HUES48 (cell line): ENCODE data around the gene ZNF124.
"Not testable (repeated sequence)": the region's sequence is repeated elsewhere in the genome, so short reads cannot be mapped to it uniquely, and the experiment has no call there.

ENCODE experiments used
- H3K27ac ChIP-seq: one replicate; pipeline ENCODE4 v1.7.0; 2013; ENCODE audit warnings: low read depth, low read length, inconsistent platforms
- H3K27me3 ChIP-seq: 2 replicates; pipeline ENCODE4 v1.6.1; 2013; ENCODE audit warnings: mild to moderate bottlenecking, low read length; ENCODE audit not compliant: control insufficient read depth, insufficient read depth
- H3K36me3 ChIP-seq: 2 replicates; pipeline ENCODE4 v1.6.1; 2013; ENCODE audit warnings: low read length; ENCODE audit not compliant: control insufficient read depth, insufficient read depth
- H3K4me1 ChIP-seq: 2 replicates; pipeline ENCODE4 v1.6.1; 2013; ENCODE audit warnings: mild to moderate bottlenecking, low read length; ENCODE audit not compliant: control insufficient read depth, insufficient read depth
- H3K4me3 ChIP-seq: 2 replicates; pipeline ENCODE4 v1.5.1; 2013; ENCODE audit warnings: mild to moderate bottlenecking, low read depth, low read length
- H3K9ac ChIP-seq: 2 replicates; pipeline ENCODE4 v1.6.1; 2013; ENCODE audit warnings: mild to moderate bottlenecking, low read depth, low read length, moderate library complexity
- H3K9me3 ChIP-seq: 2 replicates; pipeline ENCODE4 v1.6.1; 2013; ENCODE audit warnings: low read length; ENCODE audit not compliant: control insufficient read depth, insufficient read depth

Gene ZNF124

DNA sequence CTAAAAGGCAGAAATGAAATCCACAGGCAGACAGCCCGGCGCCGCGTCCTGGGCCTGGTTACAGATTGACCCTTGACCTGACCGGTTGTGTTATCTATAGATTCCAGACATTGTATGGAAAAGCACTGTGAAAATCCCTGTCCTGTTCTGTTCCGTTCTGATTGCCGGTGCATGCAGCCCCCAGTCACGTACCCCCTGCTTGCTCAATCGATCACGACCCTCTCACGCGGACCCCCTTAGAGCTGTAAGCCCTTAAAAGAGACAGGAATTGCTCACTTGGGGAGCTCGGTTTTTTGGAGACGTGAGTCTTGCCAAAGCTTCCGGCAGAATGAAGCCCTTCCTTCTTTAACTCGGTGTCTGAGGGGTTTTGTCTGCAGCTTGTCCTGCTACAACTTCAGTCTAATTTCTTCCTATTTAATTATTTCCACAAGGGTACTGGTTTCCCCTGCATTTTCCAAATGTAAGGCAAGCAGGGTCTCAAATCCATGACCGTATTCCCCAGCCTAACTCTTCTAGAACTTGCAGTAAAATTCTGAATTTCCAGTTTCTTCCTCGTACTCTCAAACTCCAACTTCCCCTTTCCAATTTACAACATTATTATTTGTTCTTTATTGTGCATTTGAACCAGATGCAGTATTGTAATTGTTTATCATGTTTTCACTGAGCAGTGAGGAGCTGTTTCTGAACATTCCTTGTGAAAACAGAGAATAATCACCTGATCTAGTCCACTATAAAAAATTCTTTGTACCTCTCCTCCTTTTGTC lies 44.1 kb downstream of the ZNF124 start:
- not testable (repeated sequence) for H3K27me3 ChIP-seq, H3K36me3 ChIP-seq, H3K4me1 ChIP-seq, H3K9ac ChIP-seq, H3K27ac ChIP-seq
- peak overlapping the region; percentile 42 for H3K4me3 ChIP-seq
- peaks cover 16% of the 10 kb centered on the region for H3K9me3 ChIP-seq

DNA sequence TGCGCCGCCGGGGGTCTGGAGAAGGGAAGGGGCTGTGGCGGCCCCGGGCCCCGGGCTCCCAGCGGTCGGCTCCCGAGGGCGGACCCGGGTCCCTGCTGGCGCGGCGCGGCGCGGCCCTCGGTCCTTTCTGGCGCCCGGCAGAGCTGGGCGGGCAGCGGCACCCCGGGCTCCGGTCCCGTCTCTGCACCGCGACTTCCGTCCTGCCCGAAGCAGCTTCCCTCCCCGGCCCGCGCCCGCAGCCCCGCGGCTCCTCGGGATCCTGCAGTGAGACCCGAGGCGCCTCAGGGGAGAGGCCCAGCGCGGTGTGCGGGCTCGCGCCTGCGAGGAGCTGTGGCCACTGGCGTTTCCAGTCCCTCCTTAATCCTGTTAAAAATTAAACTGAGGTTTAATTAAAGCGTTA lies 45.2 kb downstream of the ZNF124 start:
- not testable (repeated sequence) for H3K9me3 ChIP-seq, H3K4me3 ChIP-seq, H3K4me1 ChIP-seq, H3K36me3 ChIP-seq, H3K27ac ChIP-seq, H3K9ac ChIP-seq, H3K27me3 ChIP-seq

- not testable (repeated sequence) for H3K36me3 ChIP-seq, H3K9me3 ChIP-seq, H3K27ac ChIP-seq, H3K4me3 ChIP-seq, H3K9ac ChIP-seq, H3K27me3 ChIP-seq, H3K4me1 ChIP-seq
Measured at GRCh38 chr1:247126166-247126565, 45.7 kb downstream of the ZNF124 start.

DNA sequence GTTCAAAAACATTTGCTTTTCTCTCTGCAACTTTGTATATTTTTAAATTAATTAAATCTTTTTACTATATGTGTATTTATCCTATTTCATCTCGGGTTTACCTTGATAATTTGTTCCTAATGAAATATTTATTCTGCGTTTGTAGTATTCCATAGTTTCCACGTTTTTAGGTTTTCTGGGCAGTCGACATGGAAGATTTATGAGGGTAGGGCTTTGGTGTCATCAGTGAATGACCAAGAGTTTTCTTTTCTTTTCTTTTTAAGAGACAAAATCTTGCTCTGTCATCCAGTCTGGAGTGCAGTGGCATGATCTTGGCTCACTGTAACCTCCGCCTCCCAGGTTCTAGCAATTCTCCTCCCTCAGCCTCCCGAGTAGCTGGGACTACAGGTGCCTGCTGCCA lies 50.4 kb downstream of the ZNF124 start:
- Histone ChIP-seq H3K27ac (no peak overlapping the region), H3K27me3 (no peaks in the 10 kb centered on the region)

DNA sequence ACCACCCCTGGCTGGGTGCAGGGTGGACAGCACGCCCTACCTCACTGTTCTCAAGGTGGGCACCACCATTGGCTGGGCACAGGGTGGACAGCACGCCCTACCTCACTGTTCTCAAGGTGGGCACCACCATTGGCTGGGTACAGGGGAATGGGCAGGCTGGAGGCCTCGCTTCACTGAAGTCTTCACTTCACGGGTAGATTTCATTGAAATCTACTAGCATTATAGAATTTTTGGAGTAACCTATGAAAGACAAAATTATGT lies 51.5 kb downstream of the ZNF124 start:
- not testable (repeated sequence) for H3K36me3 ChIP-seq, H3K4me3 ChIP-seq, H3K27ac ChIP-seq, H3K9ac ChIP-seq, H3K27me3 ChIP-seq, H3K4me1 ChIP-seq, H3K9me3 ChIP-seq

More for the DNA sequence above, 50.4 kb downstream of the ZNF124 start:
- Histone ChIP-seq H3K36me3 (no peaks in the 10 kb centered on the region), H3K4me1 (no peaks in the 10 kb centered on the region), H3K9ac (no peak overlapping the region), H3K4me3 (no peak overlapping the region), H3K9me3 (no peaks in the 10 kb centered on the region)

- H3K9ac ChIP-seq, result no peak overlapping the region
- H3K27ac ChIP-seq, result no peak overlapping the region
- H3K4me3 ChIP-seq, result no peak overlapping the region
- no peaks in the 10 kb centered on the region for H3K4me1 ChIP-seq
- H3K9me3 ChIP-seq, result no peaks in the 10 kb centered on the region
- no peaks in the 10 kb centered on the region for H3K36me3 ChIP-seq
- no peaks in the 10 kb centered on the region for H3K27me3 ChIP-seq
Measured at GRCh38 chr1:247119600-247120407, 52.0 kb downstream of the ZNF124 start.

- H3K36me3 ChIP-seq, result no peaks in the 10 kb centered on the region
- H3K27ac ChIP-seq, result no peak overlapping the region
- no peaks in the 10 kb centered on the region for H3K4me1 ChIP-seq
- no peaks in the 10 kb centered on the region for H3K27me3 ChIP-seq
- no peaks in the 10 kb centered on the region for H3K9me3 ChIP-seq
- H3K4me3 ChIP-seq, result no peak overlapping the region
- H3K9ac ChIP-seq, result no peak overlapping the region
Measured at GRCh38 chr1:247118946-247119446, 52.8 kb downstream of the ZNF124 start.

- Histone ChIP-seq H3K9me3 (no peaks in the 10 kb centered on the region), H3K27me3 (peaks cover 21% of the 10 kb centered on the region), H3K4me1 (0 out of 2 replicates have a peak, but pooled peaks cover 3% of the 10 kb centered on the region), H3K9ac (no peak overlapping the region), H3K36me3 (no peaks in the 10 kb centered on the region), H3K27ac (no peak overlapping the region), H3K4me3 (no peak overlapping the region)
Measured at GRCh38 chr1:247115545-247115944, 56.3 kb downstream of the ZNF124 start.

GRCh38 chr1:247115141-247115510 lies 56.7 kb downstream of the ZNF124 start:
- peaks cover 24% of the 10 kb centered on the region for H3K27me3 ChIP-seq

GRCh38 chr1:247114351-247115140 lies 57.3 kb downstream of the ZNF124 start:
- Histone ChIP-seq H3K36me3 (no peaks in the 10 kb centered on the region), H3K4me3 (no peak overlapping the region), H3K9ac (no peak overlapping the region), H3K4me1 (0 out of 2 replicates have a peak, but pooled peaks cover 3% of the 10 kb centered on the region), H3K27ac (no peak overlapping the region), H3K27me3 (peaks cover 30% of the 10 kb centered on the region), H3K9me3 (no peaks in the 10 kb centered on the region)

More at GRCh38 chr1:247115141-247115510, 56.7 kb downstream of the ZNF124 start:
- Histone ChIP-seq H3K4me3 (no peak overlapping the region), H3K9ac (no peak overlapping the region), H3K36me3 (no peaks in the 10 kb centered on the region), H3K4me1 (0 out of 2 replicates have a peak, but pooled peaks cover 3% of the 10 kb centered on the region), H3K9me3 (no peaks in the 10 kb centered on the region), H3K27ac (no peak overlapping the region)
